ENCODE measurements around the gene SYNPO. TPM values are rescaled to one million over a fixed set of nuclear protein-coding genes. Genes with fewer than 3 reads are reported as not detected.

SYNPO gene
- total and polyA plus RNA-seq, 3 experiments from 2014 or later = 0.13 TPM; not detected in 2

- H3K9me3 Mint-ChIP-seq = no peaks in the 10 kb centered on the region
- H3K4me3 ChIP-seq (ENCODE audit: low read length) = no peak overlapping the region
- CTCF ChIA-PET = no interaction called here
- no peak overlapping the region for H3K4me3 Mint-ChIP-seq
- no peaks in the 10 kb centered on the region for H3K9me3 ChIP-seq (ENCODE audit: low read length)
- peaks cover 7 to 17% (median 8%) of the 10 kb centered on the region in 3 donors for H3K4me1 Mint-ChIP-seq
- peaks cover 18 to 21% of the 10 kb centered on the region in 2 donors for H3K27me3 Mint-ChIP-seq
- H3K27ac Mint-ChIP-seq = no peak overlapping the region
- H3K36me3 Mint-ChIP-seq = peaks cover 0 to 5% (median 0%) of the 10 kb centered on the region in 3 donors
- no peak overlapping the region for H3K27ac ChIP-seq (ENCODE audit: low read depth, low read length)
- H3K36me3 ChIP-seq (ENCODE audit: insufficient read depth, low read length) = no peaks in the 10 kb centered on the region
- POLR2A ChIA-PET = no interaction called here
- no peak for DNase-seq
- H3K27me3 ChIP-seq (ENCODE audit: insufficient read depth, low read length, poor library complexity, severe bottlenecking) = peaks cover 14% of the 10 kb centered on the region
- peaks cover 9% of the 10 kb centered on the region for H3K4me1 ChIP-seq (ENCODE audit: insufficient read depth, low read length)
Measured at GRCh38 chr5:150675069-150675468, 34.6 kb downstream of the SYNPO start.

GRCh38 chr5:150676578-150676977, 36.1 kb downstream of the SYNPO start:
- Histone ChIP-seq H3K27me3 (ENCODE audit: insufficient read depth, low read length, poor library complexity, severe bottlenecking) (no peaks in the 10 kb centered on the region), H3K36me3 (ENCODE audit: insufficient read depth, low read length) (no peaks in the 10 kb centered on the region), H3K9me3 (ENCODE audit: low read length) (no peaks in the 10 kb centered on the region), H3K4me3 (ENCODE audit: low read length) (no peak overlapping the region), H3K27ac (ENCODE audit: low read depth, low read length) (no peak overlapping the region), H3K4me1 (ENCODE audit: insufficient read depth, low read length) (peaks cover under 1% of the 10 kb centered on the region)
- H3K27me3 Mint-ChIP-seq = peaks cover 4 to 7% of the 10 kb centered on the region in 2 donors
- H3K4me3 Mint-ChIP-seq = no peak overlapping the region
- H3K27ac Mint-ChIP-seq = no peak overlapping the region
- ChIA-PET CTCF (no interaction called here), POLR2A (no interaction called here)
- H3K36me3 Mint-ChIP-seq = peaks cover 0 to 12% (median 5%) of the 10 kb centered on the region in 3 donors
- peaks cover 0 to 9% (median 0%) of the 10 kb centered on the region in 3 donors for H3K4me1 Mint-ChIP-seq
- no peak for DNase-seq
- H3K9me3 Mint-ChIP-seq = no peaks in the 10 kb centered on the region

- H3K27ac ChIP-seq (ENCODE audit: low read depth, low read length) = no peak overlapping the region
- Mint-ChIP-seq H3K27ac (no peak overlapping the region), H3K4me3 (no peak overlapping the region), H3K4me1 (no peaks in the 10 kb centered on the region), H3K36me3 (peaks cover 4 to 64% (median 17%) of the 10 kb centered on the region in 3 donors), H3K9me3 (no peaks in the 10 kb centered on the region), H3K27me3 (no peaks in the 10 kb centered on the region)
- H3K4me3 ChIP-seq (ENCODE audit: low read length) = no peak overlapping the region
- H3K27me3 ChIP-seq (ENCODE audit: insufficient read depth, low read length, poor library complexity, severe bottlenecking) = no peaks in the 10 kb centered on the region
- no peaks in the 10 kb centered on the region for H3K4me1 ChIP-seq (ENCODE audit: insufficient read depth, low read length)
- ChIA-PET CTCF (interaction anchor here (2.0 kb wide), 1 partner anchor 12 kb away, joined by 6 read pairs; the partner anchor contains the start of gene RBM22), POLR2A (no interaction called here)
- DNase-seq = no peak
- peaks cover 28% of the 10 kb centered on the region for H3K36me3 ChIP-seq (ENCODE audit: insufficient read depth, low read length)
- H3K9me3 ChIP-seq (ENCODE audit: low read length) = no peaks in the 10 kb centered on the region
Measured at GRCh38 chr5:150689120-150689519, 48.7 kb downstream of the SYNPO start.

DNA sequence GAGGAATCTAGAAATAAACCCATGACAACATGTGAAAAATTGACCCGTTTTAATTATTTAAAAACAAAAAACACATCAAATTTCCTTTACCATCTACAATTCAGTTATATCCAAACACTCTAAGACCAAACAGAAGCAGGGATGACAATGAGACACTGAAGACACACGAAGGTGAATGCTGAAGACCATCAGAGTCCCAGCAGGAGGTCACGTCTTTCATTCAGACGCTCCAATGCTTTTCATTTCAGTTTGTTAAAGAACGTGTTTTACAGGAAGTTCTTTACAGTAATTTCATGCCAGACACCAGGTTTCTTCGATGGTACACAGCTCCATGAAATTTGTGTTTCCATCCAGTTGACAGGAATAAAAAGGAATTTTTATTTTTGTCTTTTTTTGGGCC, 50.3 kb downstream of the SYNPO start:
- Mint-ChIP-seq H3K36me3 (peaks cover 4 to 77% (median 21%) of the 10 kb centered on the region in 3 donors), H3K4me1 (no peaks in the 10 kb centered on the region), H3K27ac (no peak overlapping the region), H3K27me3 (no peaks in the 10 kb centered on the region), H3K4me3 (no peak overlapping the region), H3K9me3 (no peaks in the 10 kb centered on the region)
- no peak overlapping the region for H3K4me3 ChIP-seq (ENCODE audit: low read length)
- no peaks in the 10 kb centered on the region for H3K27me3 ChIP-seq (ENCODE audit: insufficient read depth, low read length, poor library complexity, severe bottlenecking)
- no peaks in the 10 kb centered on the region for H3K9me3 ChIP-seq (ENCODE audit: low read length)
- ChIA-PET POLR2A (no interaction called here), CTCF (no interaction called here)
- no peak for DNase-seq
- peaks cover 44% of the 10 kb centered on the region for H3K36me3 ChIP-seq (ENCODE audit: insufficient read depth, low read length)
- no peaks in the 10 kb centered on the region for H3K4me1 ChIP-seq (ENCODE audit: insufficient read depth, low read length)
- no peak overlapping the region for H3K27ac ChIP-seq (ENCODE audit: low read depth, low read length)

DNA sequence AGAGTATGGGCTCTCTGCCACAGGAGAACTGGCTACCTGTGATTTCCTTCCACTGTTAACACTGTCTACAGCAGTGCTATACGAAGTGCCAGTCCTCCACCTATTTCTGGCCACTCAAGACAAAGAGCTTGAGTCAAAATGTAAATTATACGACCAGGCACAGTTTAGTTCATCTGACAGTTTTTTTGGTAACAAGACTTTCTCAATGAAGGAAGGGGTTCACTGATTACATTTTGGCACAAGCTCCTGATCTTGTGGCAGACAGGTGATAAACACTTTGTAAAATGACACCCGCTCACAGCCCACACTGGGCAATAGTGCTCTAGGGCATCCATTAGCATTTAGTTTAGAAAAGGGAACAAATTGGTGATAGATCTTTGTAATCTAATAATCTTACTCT, 51.8 kb downstream of the SYNPO start:
- H3K4me1 ChIP-seq (ENCODE audit: insufficient read depth, low read length) = no peaks in the 10 kb centered on the region
- H3K27me3 ChIP-seq (ENCODE audit: insufficient read depth, low read length, poor library complexity, severe bottlenecking) = no peaks in the 10 kb centered on the region
- DNase-seq = no peak
- Mint-ChIP-seq H3K36me3 (peaks cover 12 to 82% (median 25%) of the 10 kb centered on the region in 3 donors), H3K27me3 (no peaks in the 10 kb centered on the region), H3K27ac (peak overlapping the region in 1 of 8 donors; percentile 5), H3K4me3 (peak overlapping the region in 1 of 7 donors; percentile 25), H3K9me3 (no peaks in the 10 kb centered on the region), H3K4me1 (no peaks in the 10 kb centered on the region)
- H3K4me3 ChIP-seq (ENCODE audit: low read length) = no peak overlapping the region
- ChIA-PET POLR2A (no interaction called here), CTCF (no interaction called here)
- peaks cover 58% of the 10 kb centered on the region for H3K36me3 ChIP-seq (ENCODE audit: insufficient read depth, low read length)
- H3K9me3 ChIP-seq (ENCODE audit: low read length) = no peaks in the 10 kb centered on the region
- no peak overlapping the region for H3K27ac ChIP-seq (ENCODE audit: low read depth, low read length)

DNA sequence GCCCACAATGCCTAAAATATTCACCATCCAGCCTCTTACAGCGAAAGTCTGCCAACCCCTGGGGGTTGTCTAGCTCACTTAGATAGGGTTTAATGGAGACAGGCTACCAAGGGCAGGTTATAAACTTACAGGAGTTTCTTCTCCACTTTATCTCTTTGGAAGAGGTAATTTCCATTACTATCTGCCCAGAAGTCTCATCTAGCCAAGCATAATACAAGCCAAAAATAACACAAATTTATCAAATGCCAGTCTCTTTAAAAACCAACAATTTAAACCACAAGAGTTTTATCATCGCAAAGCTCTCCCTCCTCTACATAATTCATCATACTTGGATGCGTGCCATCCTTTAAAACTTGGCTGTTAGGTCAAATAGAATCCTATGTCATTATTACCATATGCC, 54.2 kb downstream of the SYNPO start:
- no peaks in the 10 kb centered on the region for H3K4me1 Mint-ChIP-seq
- peaks cover 9% of the 10 kb centered on the region for H3K4me1 ChIP-seq (ENCODE audit: insufficient read depth, low read length)
- H3K9me3 Mint-ChIP-seq = no peaks in the 10 kb centered on the region
- H3K27ac Mint-ChIP-seq = peak overlapping the region in 1 of 8 donors; percentile 36
- no peaks in the 10 kb centered on the region for H3K9me3 ChIP-seq (ENCODE audit: low read length)
- peaks cover 73% of the 10 kb centered on the region for H3K36me3 ChIP-seq (ENCODE audit: insufficient read depth, low read length)
- no peak overlapping the region for H3K4me3 ChIP-seq (ENCODE audit: low read length)
- no peaks in the 10 kb centered on the region for H3K27me3 ChIP-seq (ENCODE audit: insufficient read depth, low read length, poor library complexity, severe bottlenecking)
- H3K27me3 Mint-ChIP-seq = no peaks in the 10 kb centered on the region
- POLR2A ChIA-PET = no interaction called here
- CTCF ChIA-PET = no interaction called here
- no peak overlapping the region for H3K27ac ChIP-seq (ENCODE audit: low read depth, low read length)
- no peak overlapping the region for H3K4me3 Mint-ChIP-seq
- H3K36me3 Mint-ChIP-seq = peaks cover 8 to 90% (median 20%) of the 10 kb centered on the region in 3 donors
- no peak for DNase-seq

DNA sequence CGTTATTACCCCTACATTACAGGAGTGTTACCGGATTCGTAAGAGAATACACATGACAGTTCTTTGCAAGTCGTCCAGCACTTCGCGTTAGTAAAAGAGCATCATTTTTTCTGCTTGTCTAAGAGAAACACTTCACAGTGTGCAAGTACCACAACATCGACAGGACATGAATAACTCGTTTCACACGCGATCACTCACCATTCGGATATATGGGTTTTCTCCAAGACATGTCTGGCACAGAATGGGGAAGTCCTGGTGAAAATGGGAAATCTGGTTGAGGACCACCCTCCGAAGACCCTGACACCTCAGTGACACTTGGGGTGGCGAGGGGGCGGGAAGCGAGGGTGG, 59.8 kb downstream of the SYNPO start:
- H3K4me3 ChIP-seq (ENCODE audit: low read length) = peak overlapping the region; percentile 88
- H3K36me3 Mint-ChIP-seq = peaks cover 6 to 41% (median 8%) of the 10 kb centered on the region in 3 donors
- no peaks in the 10 kb centered on the region for H3K27me3 Mint-ChIP-seq
- POLR2A ChIA-PET = interaction anchor here (0.5 to 2.3 kb wide), 14 partner anchors 56 to 1855 kb away, joined by 3 to 26 read pairs (median 4); partner anchors contain the start of genes ANXA6, CCDC69, DCTN4 and G3BP1
- no peaks in the 10 kb centered on the region for H3K9me3 ChIP-seq (ENCODE audit: low read length)
- no peaks in the 10 kb centered on the region for H3K27me3 ChIP-seq (ENCODE audit: insufficient read depth, low read length, poor library complexity, severe bottlenecking)
- CTCF ChIA-PET = interaction anchor here (0.7 to 4.1 kb wide), 20 partner anchors 9 to 383 kb away, joined by 3 to 29 read pairs (median 4); partner anchors contain the start of genes DCTN4, IRGM and SMIM3
- H3K9me3 Mint-ChIP-seq = no peaks in the 10 kb centered on the region
- DNase-seq = no peak
- no peak overlapping the region for H3K4me3 Mint-ChIP-seq
- H3K27ac ChIP-seq (ENCODE audit: low read depth, low read length) = peak overlapping the region; percentile 99
- H3K4me1 ChIP-seq (ENCODE audit: insufficient read depth, low read length) = peaks cover 21% of the 10 kb centered on the region
- peaks cover 34% of the 10 kb centered on the region for H3K36me3 ChIP-seq (ENCODE audit: insufficient read depth, low read length)
- H3K27ac Mint-ChIP-seq = no peak overlapping the region
- H3K4me1 Mint-ChIP-seq = no peaks in the 10 kb centered on the region

- Mint-ChIP-seq H3K27me3 (no peaks in the 10 kb centered on the region), H3K4me1 (no peaks in the 10 kb centered on the region), H3K4me3 (peak within 1 kb of the TSS in 1 of 7 donors; percentile 82), H3K9me3 (no peaks in the 10 kb centered on the region), H3K27ac (no peak within 1 kb of the TSS), H3K36me3 (peaks cover 6 to 35% (median 8%) of the 10 kb centered on the region in 3 donors)
- Histone ChIP-seq H3K27me3 (ENCODE audit: insufficient read depth, low read length, poor library complexity, severe bottlenecking) (no peaks in the 10 kb centered on the region), H3K27ac (ENCODE audit: low read depth, low read length) (peak within 1 kb of the TSS; percentile 99), H3K9me3 (ENCODE audit: low read length) (no peaks in the 10 kb centered on the region), H3K4me3 (ENCODE audit: low read length) (peak within 1 kb of the TSS; percentile 88), H3K36me3 (ENCODE audit: insufficient read depth, low read length) (peaks cover 28% of the 10 kb centered on the region), H3K4me1 (ENCODE audit: insufficient read depth, low read length) (peaks cover 21% of the 10 kb centered on the region)
- CTCF ChIA-PET = interaction anchor here (0.7 to 4.1 kb wide), 27 partner anchors 8 to 552 kb away, joined by 3 to 29 read pairs (median 4); partner anchors contain the start of genes DCTN4, IRGM and SMIM3
- POLR2A ChIA-PET = interaction anchor here (0.5 to 2.3 kb wide), 15 partner anchors 13 to 1856 kb away, joined by 3 to 26 read pairs (median 4); partner anchors contain the start of genes ANXA6, CCDC69, DCTN4 and G3BP1
- peak; percentile 87 to 94 (median 90) for DNase-seq
Measured at GRCh38 chr5:150700594-150701377, 60.3 kb downstream of the SYNPO start, which contains the start of gene RBM22. Gene RBM22 (minus strand): TSS chr5:150701062. CDS start chr5:150700985, 77 bp downstream.
